B cell (primary cell): Measurements from ENCODE around the gene DOCK8. TPM values are rescaled to one million over a fixed set of nuclear protein-coding genes. Genes with fewer than 3 reads are reported as not detected.
A peak's percentile ranks its signal among the peaks of the same experiment; 100 is the strongest.

Experiments used
- ATAC-seq: fragments of 200-7000 bp; cut with Tn5 transposase; one replicate; pipeline ENCODE4 v1.10.0; 2021; ENCODE audit warnings: low read depth, mild to moderate bottlenecking, moderate number of reproducible peaks, moderate library complexity
- CTCF ChIA-PET: fragments of 350-600 bp; sonication (Branson Sonifier 250); formaldehyde crosslinking; loops from one replicate; lab custom pipeline; 2021; ENCODE audit warnings: antibody characterized with exemption, inconsistent platforms; lab: Charles Lee
- POLR2A ChIA-PET: fragments of 350-600 bp; sonication (Branson Sonifier 250); formaldehyde crosslinking; loops from one replicate; lab custom pipeline; 2021; ENCODE audit warnings: antibody characterized with exemption; lab: Charles Lee
- DNase-seq: peaks from one replicate; pipeline ENCODE4 v3.0.0; 2013
- H2AFZ ChIP-seq: 2 replicates; pipeline ENCODE4 v1.6.1; 2012; ENCODE audit warnings: mild to moderate bottlenecking, low read depth, low read length; ENCODE audit not compliant: insufficient read depth, poor library complexity, severe bottlenecking
- H3K27ac ChIP-seq, 2 donors: 1 replicate in 1 of 2; 2 replicates in 1 of 2; pipeline ENCODE4 v1.5.1; 2012 to 2013; ENCODE audit warnings: low read length in 2 of 2, mild to moderate bottlenecking in 2 of 2, moderate library complexity in 1 of 2
- H3K27me3 ChIP-seq, 4 experiments: fragments of 200-600 bp in 1 of 4; sonication (generic) in 1 of 4; replicated peaks in 1 of 4; 1 replicate in 2 of 4; 2 replicates in 2 of 4; pipeline versions ENCODE4 v1.6.1 to v1.7.0; 2013 to 2016; ENCODE audit warnings: low read length in 3 of 4, mild to moderate bottlenecking in 2 of 4, mixed read lengths in 1 of 4, moderate library complexity in 1 of 4; ENCODE audit not compliant: insufficient read depth in 4 of 4, control insufficient read depth in 3 of 4; ENCODE audit errors: control extremely low read depth in 1 of 4
- H3K36me3 ChIP-seq, 2 experiments: replicated peaks in 1 of 2; 1 replicate in 1 of 2; 2 replicates in 1 of 2; pipeline versions ENCODE4 v1.6.1 to v1.7.1; 2013; ENCODE audit warnings: low read length in 1 of 2; ENCODE audit not compliant: insufficient read depth in 2 of 2, control insufficient read depth in 1 of 2; ENCODE audit errors: control extremely low read depth in 1 of 2, extremely low read depth in 1 of 2
- H3K4me1 ChIP-seq, 2 donors: fragments of 200-600 bp in 1 of 2; sonication (generic) in 1 of 2; 1 replicate in 1 of 2; 2 replicates in 1 of 2; pipeline versions ENCODE4 v1.5.1 to v1.6.1; 2013 to 2017; ENCODE audit warnings: low read length in 2 of 2; ENCODE audit not compliant: control insufficient read depth in 2 of 2, insufficient read depth in 2 of 2
- H3K4me2 ChIP-seq: replicated peaks from 2 replicates; pipeline ENCODE3; 2012; ENCODE audit warnings: mild to moderate bottlenecking, low read depth, low read length; ENCODE audit not compliant: poor library complexity, severe bottlenecking
- H3K4me3 ChIP-seq, 5 experiments: fragments of 200-600 bp in 1 of 5; sonication (generic) in 1 of 5; 1 replicate in 3 of 5; 2 replicates in 2 of 5; pipeline versions ENCODE4 v1.5.1 to v1.7.0; 2011 to 2016; ENCODE audit warnings: low read length in 4 of 5, mild to moderate bottlenecking in 4 of 5, low read depth in 2 of 5, control low read depth in 1 of 5, moderate library complexity in 1 of 5; ENCODE audit not compliant: insufficient read depth in 1 of 5; ENCODE audit errors: control extremely low read depth in 1 of 5, extremely low read depth in 1 of 5
- H3K79me2 ChIP-seq: fragments of 200-600 bp; sonication (generic); one replicate; pipeline ENCODE4 v1.6.0; 2016; ENCODE audit warnings: low read length; ENCODE audit not compliant: control insufficient read depth, insufficient read depth
- H3K9ac ChIP-seq: fragments of 200-600 bp; sonication (generic); 2 replicates; pipeline ENCODE4 v1.6.1; 2017; ENCODE audit warnings: mild to moderate bottlenecking, low read length, moderate library complexity
- H3K9me3 ChIP-seq, 3 donors: one replicate each; pipeline versions ENCODE4 v1.6.1 to v1.7.1; 2013; ENCODE audit warnings: low read length in 2 of 3; ENCODE audit not compliant: control insufficient read depth in 2 of 3, insufficient read depth in 1 of 3; ENCODE audit errors: control extremely low read depth in 1 of 3
- H4K20me1 ChIP-seq: 2 replicates; pipeline ENCODE4 v1.6.0; 2012; ENCODE audit warnings: mild to moderate bottlenecking, low read length; ENCODE audit not compliant: insufficient read depth, control insufficient read depth, poor library complexity, severe bottlenecking
- H3K27ac Mint-ChIP-seq: one replicate; pipeline ENCODE4 v1.8.0; 2021; ENCODE audit warnings: mixed read lengths
- H3K27me3 Mint-ChIP-seq: one replicate; pipeline ENCODE4 v1.8.0; 2021; ENCODE audit warnings: mixed read lengths
- H3K4me1 Mint-ChIP-seq: one replicate; pipeline ENCODE4 v1.8.0; 2021; ENCODE audit warnings: mixed read lengths
- H3K4me3 Mint-ChIP-seq: one replicate; pipeline ENCODE4 v1.8.0; 2021; ENCODE audit warnings: mixed read lengths
- H3K9me3 Mint-ChIP-seq: one replicate; pipeline ENCODE4 v1.8.0; 2022; ENCODE audit warnings: mixed read lengths; ENCODE audit not compliant: insufficient read depth
- CTCF ChIP-seq: fragments of 200-600 bp; IDR thresholded peaks from one replicate; pipeline ENCODE4 v1.8.0; 2022; ENCODE audit warnings: antibody characterized with exemption, mild to moderate bottlenecking
- EZH2 ChIP-seq: IDR thresholded peaks from 2 replicates; pipeline ENCODE4 v1.6.1; 2012; ENCODE audit warnings: borderline replicate concordance, low read depth, mild to moderate bottlenecking, moderate library complexity, low read length; ENCODE audit not compliant: insufficient read depth, poor library complexity, severe bottlenecking
- WGBS: methylation state at CpG from one replicate; pipeline ENCODE4 v1.1.5; 2013; ENCODE audit warnings: missing lambda C conversion rate; ENCODE audit not compliant: insufficient coverage; 5-methylcytosine and 5-hydroxymethylcytosine counted together
- intact Hi-C: fragments of 100-400 bp; cut with micrococcal nuclease; formaldehyde crosslinking; loops from one replicate; pipeline ENCODE4 v1.10.0; 2022
- polyA plus RNA-seq: library from polyadenylated mRNA; depleted of rRNA; stranded (reverse); fragments of >200 nt; gene quantifications from 2 replicates; pipeline ENCODE4 v1.2.3, GENCODE V29; 2012
- total RNA-seq, 2 donors: library from RNA; stranded (reverse); fragments of 120-200 nt in 1 of 2; gene quantifications; 1 replicate in 1 of 2; 2 replicates in 1 of 2; pipeline versions ENCODE4 v1.2.3 to v1.2.4, GENCODE V29; 2013 to 2022

Gene DOCK8
- total and polyA plus RNA-seq, 2 donors (not counting 1 experiment from before 2014, with no cell fraction given): 47.6 to 288 TPM

GRCh38 chr9:248278-248961 is 33.8 kb downstream of the DOCK8 start:
- H3K4me2 ChIP-seq: no peak overlapping the region
- no peak overlapping the region for H3K9ac ChIP-seq
- H3K27me3 ChIP-seq: no peaks in the 10 kb centered on the region
- no peak for ATAC-seq
- no peak for DNase-seq
- TF ChIP-seq CTCF (peak; percentile 9), EZH2 (no peak)
- no peaks in the 10 kb centered on the region for H3K9me3 Mint-ChIP-seq
- H3K4me3 Mint-ChIP-seq: no peak overlapping the region
- ChIA-PET CTCF (no interaction called here), POLR2A (no interaction called here)
- H3K79me2 ChIP-seq: peaks cover 40% of the 10 kb centered on the region
- H3K27me3 Mint-ChIP-seq: no peaks in the 10 kb centered on the region
- peaks cover 7% of the 10 kb centered on the region for H4K20me1 ChIP-seq
- peaks cover 22% of the 10 kb centered on the region for H3K4me1 Mint-ChIP-seq
- 100% methylated on average over 1 of the region's 2 CpGs for WGBS
- H3K27ac Mint-ChIP-seq: no peak overlapping the region
- intact Hi-C loops: no loop called here
- no peaks in the 10 kb centered on the region for H3K36me3 ChIP-seq
- peaks cover 7 to 9% of the 10 kb centered on the region in 2 donors for H3K4me1 ChIP-seq
- no peak overlapping the region for H3K4me3 ChIP-seq
- no peak overlapping the region for H3K27ac ChIP-seq
- no peaks in the 10 kb centered on the region for H3K9me3 ChIP-seq
- no peak overlapping the region for H2AFZ ChIP-seq

GRCh38 chr9:249025-249424 is 34.4 kb downstream of the DOCK8 start:
- Histone ChIP-seq H3K4me2 (no peak overlapping the region), H3K4me3 (no peak overlapping the region), H3K9me3 (no peaks in the 10 kb centered on the region), H4K20me1 (peaks cover 7% of the 10 kb centered on the region), H3K4me1 (peaks cover 7 to 9% of the 10 kb centered on the region in 2 donors), H3K27me3 (no peaks in the 10 kb centered on the region), H3K79me2 (peaks cover 40% of the 10 kb centered on the region), H3K9ac (no peak overlapping the region), H2AFZ (no peak overlapping the region), H3K27ac (no peak overlapping the region), H3K36me3 (no peaks in the 10 kb centered on the region)
- intact Hi-C loops: no loop called here
- CTCF ChIA-PET: no interaction called here
- Mint-ChIP-seq H3K9me3 (no peaks in the 10 kb centered on the region), H3K27ac (no peak overlapping the region), H3K4me1 (peaks cover 25% of the 10 kb centered on the region), H3K4me3 (no peak overlapping the region), H3K27me3 (no peaks in the 10 kb centered on the region)
- TF ChIP-seq EZH2: no peak
- no peak for TF ChIP-seq CTCF
- WGBS: 100% methylated on average over 1 of the region's 3 CpGs
- no peak for ATAC-seq
- POLR2A ChIA-PET: no interaction called here
- DNase-seq: no peak
